NCI-H2196 treated with DMSO at 0.1 percent for 48 hours (cell line): Measurements from ENCODE around the gene GPR158.

Experiments
- DNase-seq: peaks from one replicate; lab custom pipeline; 2025; ENCODE audit not compliant: unreplicated experiment; lab: John Stamatoyannopoulos, UW

The GPR158 gene

GRCh38 chr10:25492680-25493079 is 317.9 kb downstream of the GPR158 start:
- no peak for DNase-seq

- DNase-seq: no peak
Measured at GRCh38 chr10:25493122-25493893, 318.5 kb downstream of the GPR158 start.

- DNase-seq: no peak
Measured at GRCh38 chr10:25497246-25497645, 322.4 kb downstream of the GPR158 start.

GRCh38 chr10:25498645-25499044 is 323.8 kb downstream of the GPR158 start:
- DNase-seq: no peak

- DNase-seq: no peak
Measured at GRCh38 chr10:25501912-25502311, 327.1 kb downstream of the GPR158 start.

- no peak for DNase-seq
Measured at GRCh38 chr10:25502453-25502852, 327.7 kb downstream of the GPR158 start.

- DNase-seq: no peak
Measured at GRCh38 chr10:25504306-25504705, 329.5 kb downstream of the GPR158 start.

GRCh38 chr10:25504838-25505237 is 330.0 kb downstream of the GPR158 start:
- DNase-seq: no peak

- DNase-seq: no peak
Measured at GRCh38 chr10:25505466-25505865, 330.7 kb downstream of the GPR158 start.

- no peak for DNase-seq
Measured at GRCh38 chr10:25506821-25507335, 332.1 kb downstream of the GPR158 start.

GRCh38 chr10:25508112-25508815 is 333.5 kb downstream of the GPR158 start:
- no peak for DNase-seq

- no peak for DNase-seq
Measured at GRCh38 chr10:25509151-25509550, 334.4 kb downstream of the GPR158 start.

- no peak for DNase-seq
Measured at GRCh38 chr10:25522294-25522693, 347.5 kb downstream of the GPR158 start.

- no peak for DNase-seq
Measured at GRCh38 chr10:25522946-25523608, 348.3 kb downstream of the GPR158 start.

GRCh38 chr10:25530306-25530705 is 355.5 kb downstream of the GPR158 start:
- DNase-seq: no peak

GRCh38 chr10:25531457-25532061 is 356.8 kb downstream of the GPR158 start:
- no peak for DNase-seq

GRCh38 chr10:25532213-25532612 is 357.4 kb downstream of the GPR158 start:
- DNase-seq: no peak

- no peak for DNase-seq
Measured at GRCh38 chr10:25536027-25536426, 361.2 kb downstream of the GPR158 start.

- DNase-seq: no peak
Measured at GRCh38 chr10:25547382-25547781, 372.6 kb downstream of the GPR158 start.

- no peak for DNase-seq
Measured at GRCh38 chr10:25552283-25552919, 377.6 kb downstream of the GPR158 start.

- DNase-seq: no peak
Measured at GRCh38 chr10:25555865-25556264, 381.1 kb downstream of the GPR158 start.
